ENCODE measurements around the gene RARA.
A peak's percentile ranks its signal among the peaks of the same experiment; 100 is the strongest.

Gene RARA

DNA sequence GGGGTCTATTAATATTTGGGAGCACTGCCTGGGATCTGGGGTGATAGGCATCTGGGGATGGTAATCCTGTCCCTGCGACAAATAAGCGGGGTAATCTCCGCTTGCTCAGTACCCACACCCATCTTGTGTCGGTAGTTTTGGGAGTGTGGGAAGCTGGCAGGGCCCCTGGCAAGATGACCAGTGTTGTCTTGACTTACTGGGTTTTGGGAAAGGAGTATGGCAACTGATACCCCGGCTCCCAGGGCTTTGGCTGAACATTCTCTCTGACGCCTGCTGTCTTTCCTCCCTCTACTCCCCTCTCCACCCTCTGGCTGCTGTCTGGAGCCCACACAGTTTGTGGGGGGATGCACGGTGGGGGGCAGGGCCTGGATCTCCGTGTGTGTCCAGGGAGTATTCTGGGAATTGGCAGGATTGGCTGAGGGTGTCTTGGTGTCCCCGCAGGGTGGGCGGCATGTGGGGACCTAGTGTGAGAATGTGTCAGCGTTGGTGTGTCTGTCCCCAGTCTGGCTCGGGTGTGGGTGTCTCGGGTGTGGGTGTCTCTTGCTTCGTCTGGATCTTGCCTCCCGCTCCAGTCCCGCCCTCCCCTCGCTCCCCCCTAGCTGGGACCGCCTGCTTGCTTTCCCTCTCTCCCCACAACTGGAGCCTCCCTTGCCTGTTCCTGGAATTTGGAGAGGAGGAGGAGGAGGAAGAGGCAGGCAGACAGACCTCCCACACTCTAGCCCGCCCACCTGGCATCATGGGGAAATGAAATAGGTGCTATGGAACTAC is 12.0 kb downstream of the RARA start:
- peak overlapping the region; percentile 95 to 100 (median 99) for H3K4me2 ChIP-seq
- H4K20me1 ChIP-seq, result peaks cover 17 to 81% (median 41%) of the 10 kb centered on the region in 11 experiments; a peak in 20 of 22 replicates

DNA sequence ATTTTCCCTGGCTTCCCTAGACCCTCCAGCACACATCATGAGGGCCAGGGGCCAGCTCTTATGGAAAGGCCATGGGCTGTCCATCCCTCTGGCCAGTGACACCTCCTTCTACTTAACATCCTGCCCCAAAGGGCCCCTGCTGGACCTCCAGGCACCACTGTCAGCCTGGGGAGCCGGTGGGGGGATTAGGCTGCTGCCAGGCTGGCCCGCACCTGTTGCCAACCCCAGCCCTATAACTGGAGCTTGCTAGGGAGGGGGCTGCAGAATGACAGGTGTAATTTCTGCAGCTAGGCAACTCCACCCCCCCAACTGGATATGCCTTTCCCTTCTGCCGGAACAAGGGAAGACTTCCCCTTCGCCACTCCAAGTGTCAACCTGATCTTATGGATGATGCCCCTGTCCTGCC is 12.5 kb downstream of the RARA start:
- peaks cover 17 to 87% (median 41%) of the 10 kb centered on the region in 11 experiments; a peak in 20 of 22 replicates for H4K20me1 ChIP-seq
- peaks cover 74 to 97% (median 91%) of the 10 kb centered on the region in 10 experiments for H3K4me1 ChIP-seq
- no peak for TF ChIP-seq Cebpa-rat (IDR thresholded peaks at IDR 0.05)
- H3K36me3 ChIP-seq, result no peaks in the 10 kb centered on the region
- H3K4me3 ChIP-seq, result peak overlapping the region; percentile 39 to 100 (median 70); a peak in 16 of 20 replicates
- H3K4me2 ChIP-seq, result peak overlapping the region; percentile 95 to 100 (median 99)
- H3K9ac ChIP-seq, result peak overlapping the region; percentile 62 to 92 (median 72); a peak in 20 of 22 replicates
- H3K9me3 ChIP-seq (replicated peaks in 1 of 11), result no peaks in the 10 kb centered on the region
- H3K27ac ChIP-seq, result peak overlapping the region in 9 of 11 experiments; percentile 81 to 99 (median 90); a peak in 11 of 22 replicates
- peaks cover 0 to 6% (median 0%) of the 10 kb centered on the region in 11 experiments; a peak in 2 of 22 replicates for H3K27me3 ChIP-seq

More for the DNA sequence above, 12.0 kb downstream of the RARA start:
- Histone ChIP-seq H3K9ac (peak overlapping the region in 7 of 11 experiments; percentile 62 to 92 (median 89); a peak in 14 of 22 replicates), H3K27me3 (peaks cover 0 to 6% (median 0%) of the 10 kb centered on the region in 11 experiments; a peak in 2 of 22 replicates), H3K27ac (peak overlapping the region in 6 of 11 experiments; percentile 2 to 99 (median 90); a peak in 9 of 22 replicates), H3K4me1 (peaks cover 74 to 97% (median 91%) of the 10 kb centered on the region in 10 experiments), H3K36me3 (no peaks in the 10 kb centered on the region), H3K4me3 (peak overlapping the region in 7 of 10 experiments; percentile 2 to 100 (median 96); a peak in 13 of 20 replicates), H3K9me3 (replicated peaks in 1 of 11) (no peaks in the 10 kb centered on the region)
- no peak for TF ChIP-seq Cebpa-rat (IDR thresholded peaks at IDR 0.05)

DNA sequence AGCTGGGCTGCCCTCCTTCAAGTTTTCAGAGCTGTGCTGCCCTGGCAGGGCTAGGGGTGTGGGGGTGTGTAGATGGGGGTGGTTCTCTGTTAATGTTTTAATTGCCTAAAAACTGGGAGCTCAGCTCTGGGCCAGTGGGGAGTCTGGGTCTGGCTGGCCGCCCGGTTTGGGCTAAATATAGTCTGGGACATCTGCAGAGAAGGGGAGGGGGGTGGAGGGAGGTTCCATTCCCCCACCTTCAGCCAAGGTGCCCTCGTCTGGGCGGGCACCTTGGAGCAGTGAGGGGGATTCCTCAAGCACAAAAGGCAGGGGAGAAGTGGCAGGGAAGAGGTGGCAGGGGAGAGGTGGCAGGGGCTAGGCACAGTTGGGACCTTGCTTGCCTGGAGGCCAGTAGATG is 13.0 kb downstream of the RARA start:
- peak overlapping the region; percentile 39 to 100 (median 70) for H3K4me3 ChIP-seq
- H4K20me1 ChIP-seq, result peaks cover 17 to 90% (median 41%) of the 10 kb centered on the region in 11 experiments; a peak in 20 of 22 replicates
- no peak for TF ChIP-seq Cebpa-rat (IDR thresholded peaks at IDR 0.05)
- H3K9ac ChIP-seq, result peak overlapping the region; percentile 62 to 92 (median 72)
- H3K27me3 ChIP-seq, result peaks cover 0 to 6% (median 0%) of the 10 kb centered on the region in 11 experiments; a peak in 2 of 22 replicates
- peaks cover 74 to 97% (median 91%) of the 10 kb centered on the region in 10 experiments for H3K4me1 ChIP-seq
- no peaks in the 10 kb centered on the region for H3K9me3 ChIP-seq (replicated peaks in 1 of 11)
- H3K27ac ChIP-seq, result peak overlapping the region; percentile 73 to 99 (median 87)
- peak overlapping the region; percentile 95 to 100 (median 99) for H3K4me2 ChIP-seq
- H3K36me3 ChIP-seq, result no peaks in the 10 kb centered on the region

DNA sequence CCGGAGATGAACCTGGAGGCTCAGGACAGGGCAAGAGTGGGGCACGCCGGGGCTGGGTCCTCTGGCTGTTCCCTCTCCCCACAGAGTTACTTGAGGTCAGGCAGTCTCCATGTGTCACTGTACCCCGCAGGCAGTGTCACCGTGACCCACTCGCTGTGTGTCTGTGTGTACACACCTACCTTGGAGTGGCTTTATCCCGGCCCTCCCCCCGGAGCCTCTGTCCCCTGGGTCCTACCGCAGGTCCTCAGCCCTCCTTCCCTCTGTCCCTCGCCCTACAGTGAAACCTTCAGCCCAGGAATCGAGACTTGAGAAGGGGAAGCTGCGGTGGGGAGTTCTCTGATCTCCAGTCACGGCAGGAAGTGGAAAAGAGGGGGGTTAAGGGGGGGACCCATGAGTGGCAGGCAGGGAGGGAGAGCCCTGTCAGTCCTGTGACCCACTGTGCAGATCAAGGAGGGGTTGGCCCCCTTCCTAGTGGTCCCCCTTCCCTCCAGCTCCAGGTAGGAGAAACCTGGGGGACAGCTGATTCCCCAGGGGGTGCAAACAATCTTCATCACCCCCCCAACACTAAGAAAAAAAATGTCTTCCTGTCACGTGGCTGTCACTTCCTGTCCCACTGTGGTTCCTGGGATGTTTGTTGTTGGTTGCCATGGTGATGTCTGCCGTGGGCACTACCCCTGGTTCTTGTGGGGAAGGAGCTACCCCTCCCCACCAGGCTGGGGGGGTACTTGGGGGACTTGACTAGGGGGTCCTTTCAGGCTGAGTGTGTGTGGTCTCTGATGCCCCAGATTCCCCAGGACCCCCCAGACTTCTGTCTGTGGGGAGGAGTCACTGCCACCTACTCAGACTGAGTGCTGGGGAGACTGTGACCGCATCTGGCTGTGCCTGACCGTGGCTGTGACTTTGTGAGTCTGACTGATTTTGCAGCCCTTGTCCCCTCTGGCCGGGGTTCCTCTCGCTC is 13.7 kb downstream of the RARA start:
- Histone ChIP-seq H3K4me3 (peak overlapping the region; percentile 45 to 100 (median 70)), H3K9ac (peak overlapping the region; percentile 62 to 92 (median 72)), H3K27me3 (peaks cover 0 to 6% (median 0%) of the 10 kb centered on the region in 11 experiments; a peak in 2 of 22 replicates), H3K36me3 (no peaks in the 10 kb centered on the region), H3K4me2 (peak overlapping the region; percentile 95 to 100 (median 99)), H3K27ac (peak overlapping the region; percentile 73 to 99 (median 87)), H4K20me1 (peaks cover 17 to 92% (median 41%) of the 10 kb centered on the region in 11 experiments; a peak in 20 of 22 replicates), H3K4me1 (peaks cover 74 to 97% (median 91%) of the 10 kb centered on the region in 10 experiments), H3K9me3 (replicated peaks in 1 of 11) (no peaks in the 10 kb centered on the region)
- TF ChIP-seq Cebpa-rat (IDR thresholded peaks at IDR 0.05), result no peak

DNA sequence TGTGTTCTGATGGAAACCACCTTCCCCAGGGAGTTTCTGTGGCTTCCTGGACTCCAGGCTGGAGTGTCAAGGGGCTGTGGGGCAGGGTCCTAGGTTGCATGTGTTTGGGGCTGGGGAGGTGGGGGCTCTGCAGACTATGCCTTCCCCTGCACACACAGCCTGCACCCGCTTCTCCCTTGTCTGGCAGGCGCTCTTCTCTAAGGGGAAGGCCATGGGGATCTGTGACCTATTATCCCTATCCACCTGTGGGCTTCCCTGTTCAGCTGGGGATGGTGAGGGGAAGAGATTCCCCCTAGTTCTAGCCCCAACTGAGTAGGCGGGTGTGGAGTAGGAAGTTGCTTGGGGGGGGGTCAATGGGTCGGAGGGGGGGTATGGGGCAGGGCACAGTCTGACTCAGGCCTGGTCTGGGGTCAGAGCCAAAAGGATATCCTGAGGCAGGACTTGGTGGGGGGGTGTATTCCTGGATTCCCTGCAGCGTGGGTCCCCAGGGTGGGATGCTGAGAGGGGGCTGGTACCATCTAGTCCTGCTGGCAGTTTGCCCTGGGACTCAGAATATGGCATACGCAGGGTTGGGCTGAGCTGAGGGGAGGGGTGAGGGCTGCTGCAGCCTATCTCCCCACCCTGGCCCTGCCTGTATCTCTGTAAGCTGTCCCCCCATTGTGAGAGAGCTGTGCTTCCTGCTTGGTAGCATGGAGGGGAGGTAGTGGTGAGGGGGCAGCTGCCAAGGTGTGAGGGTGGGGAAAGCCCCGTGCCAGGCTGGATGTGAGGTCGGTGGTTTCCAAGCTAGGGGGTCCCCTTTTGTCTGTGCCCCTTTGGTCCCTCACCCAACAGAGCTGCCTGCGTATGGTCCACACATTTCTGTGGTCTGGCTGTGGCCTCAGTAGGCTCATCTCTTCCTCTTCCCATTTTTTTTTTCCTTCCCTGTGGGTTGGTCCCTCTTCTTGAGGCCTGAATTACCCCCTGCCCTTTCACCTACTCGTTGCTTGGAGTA is 14.7 kb downstream of the RARA start:
- Histone ChIP-seq H4K20me1 (peaks cover 17 to 89% (median 41%) of the 10 kb centered on the region in 11 experiments; a peak in 20 of 22 replicates), H3K4me1 (peaks cover 83 to 100% (median 96%) of the 10 kb centered on the region in 10 experiments), H3K9me3 (replicated peaks in 1 of 11) (no peaks in the 10 kb centered on the region), H3K27me3 (peaks cover 0 to 3% (median 0%) of the 10 kb centered on the region in 11 experiments; a peak in 2 of 22 replicates), H3K9ac (peak overlapping the region; percentile 60 to 92 (median 72)), H3K4me3 (peak overlapping the region; percentile 45 to 100 (median 70); a peak in 18 of 20 replicates), H3K36me3 (no peaks in the 10 kb centered on the region), H3K4me2 (peak overlapping the region; percentile 95 to 100 (median 99)), H3K27ac (peak overlapping the region; percentile 73 to 99 (median 87))
- TF ChIP-seq Cebpa-rat (IDR thresholded peaks at IDR 0.05), result no peak

GRCh38 chr17:40325156-40326013 is 16.4 kb downstream of the RARA start:
- H3K9ac ChIP-seq, result peak overlapping the region; percentile 16 to 92 (median 55); a peak in 18 of 22 replicates

More at GRCh38 chr17:40325156-40326013, 16.4 kb downstream of the RARA start:
- Histone ChIP-seq H4K20me1 (peaks cover 10 to 82% (median 26%) of the 10 kb centered on the region in 11 experiments; a peak in 20 of 22 replicates), H3K4me2 (peak overlapping the region; percentile 95 to 100 (median 99)), H3K36me3 (no peaks in the 10 kb centered on the region), H3K27me3 (no peaks in the 10 kb centered on the region), H3K9me3 (replicated peaks in 1 of 11) (no peaks in the 10 kb centered on the region), H3K4me3 (peak overlapping the region in 6 of 10 experiments; percentile 1 to 96 (median 32); a peak in 5 of 20 replicates), H3K27ac (peak overlapping the region; percentile 11 to 99 (median 82); a peak in 19 of 22 replicates), H3K4me1 (peaks cover 93 to 100% (median 97%) of the 10 kb centered on the region in 10 experiments)
- TF ChIP-seq Cebpa-rat (IDR thresholded peaks at IDR 0.05), result no peak
